Measurements from ENCODE around the gene EFNA4.

DNA sequence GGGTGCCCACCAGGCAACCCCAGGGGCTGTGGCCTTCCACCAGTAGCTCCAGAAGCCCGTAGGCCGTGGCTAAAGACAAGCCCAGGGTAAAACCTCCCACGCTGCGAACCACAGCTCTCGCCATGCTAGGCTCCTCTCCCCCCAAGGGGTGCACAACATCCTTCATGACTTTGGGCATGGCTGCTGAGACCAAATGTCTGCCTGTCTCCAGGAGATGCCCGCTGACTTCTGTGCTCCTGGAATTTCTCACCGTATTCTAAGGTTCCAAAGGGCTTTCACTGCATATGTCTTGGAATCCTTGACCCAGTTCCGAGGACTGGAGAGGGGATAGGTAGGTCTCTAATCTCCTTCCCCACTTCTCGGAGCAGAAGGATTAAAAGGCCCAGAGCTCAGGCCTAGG is 30.0 kb upstream of the EFNA4 start, which contains the start of the genes DCST1 and DCST2:
- TF ChIP-seq, protein P1, sequence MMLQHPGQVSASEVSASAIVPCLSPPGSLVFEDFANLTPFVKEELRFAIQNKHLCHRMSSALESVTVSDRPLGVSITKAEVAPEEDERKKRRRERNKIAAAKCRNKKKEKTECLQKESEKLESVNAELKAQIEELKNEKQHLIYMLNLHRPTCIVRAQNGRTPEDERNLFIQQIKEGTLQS (CRISPR knock-in tag; conservative IDR thresholded peaks at IDR 0.05), result no peak
- TF ChIP-seq, protein P2, sequence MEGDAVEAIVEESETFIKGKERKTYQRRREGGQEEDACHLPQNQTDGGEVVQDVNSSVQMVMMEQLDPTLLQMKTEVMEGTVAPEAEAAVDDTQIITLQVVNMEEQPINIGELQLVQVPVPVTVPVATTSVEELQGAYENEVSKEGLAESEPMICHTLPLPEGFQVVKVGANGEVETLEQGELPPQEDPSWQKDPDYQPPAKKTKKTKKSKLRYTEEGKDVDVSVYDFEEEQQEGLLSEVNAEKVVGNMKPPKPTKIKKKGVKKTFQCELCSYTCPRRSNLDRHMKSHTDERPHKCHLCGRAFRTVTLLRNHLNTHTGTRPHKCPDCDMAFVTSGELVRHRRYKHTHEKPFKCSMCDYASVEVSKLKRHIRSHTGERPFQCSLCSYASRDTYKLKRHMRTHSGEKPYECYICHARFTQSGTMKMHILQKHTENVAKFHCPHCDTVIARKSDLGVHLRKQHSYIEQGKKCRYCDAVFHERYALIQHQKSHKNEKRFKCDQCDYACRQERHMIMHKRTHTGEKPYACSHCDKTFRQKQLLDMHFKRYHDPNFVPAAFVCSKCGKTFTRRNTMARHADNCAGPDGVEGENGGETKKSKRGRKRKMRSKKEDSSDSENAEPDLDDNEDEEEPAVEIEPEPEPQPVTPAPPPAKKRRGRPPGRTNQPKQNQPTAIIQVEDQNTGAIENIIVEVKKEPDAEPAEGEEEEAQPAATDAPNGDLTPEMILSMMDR (IDR thresholded peaks at IDR 0.05), result no peak
- TF ChIP-seq SP1 (CRISPR knock-in tag; conservative IDR thresholded peaks at IDR 0.05) (no peak), ZNF138 (CRISPR knock-in tag; conservative IDR thresholded peaks at IDR 0.05) (no peak), ZBTB21 (CRISPR knock-in tag; IDR thresholded peaks at IDR 0.05; ENCODE audit: borderline replicate concordance) (no peak), TCF7 (CRISPR knock-in tag; IDR thresholded peaks at IDR 0.05; ENCODE audit: low read depth) (no peak)
- TF ChIP-seq, protein P3, sequence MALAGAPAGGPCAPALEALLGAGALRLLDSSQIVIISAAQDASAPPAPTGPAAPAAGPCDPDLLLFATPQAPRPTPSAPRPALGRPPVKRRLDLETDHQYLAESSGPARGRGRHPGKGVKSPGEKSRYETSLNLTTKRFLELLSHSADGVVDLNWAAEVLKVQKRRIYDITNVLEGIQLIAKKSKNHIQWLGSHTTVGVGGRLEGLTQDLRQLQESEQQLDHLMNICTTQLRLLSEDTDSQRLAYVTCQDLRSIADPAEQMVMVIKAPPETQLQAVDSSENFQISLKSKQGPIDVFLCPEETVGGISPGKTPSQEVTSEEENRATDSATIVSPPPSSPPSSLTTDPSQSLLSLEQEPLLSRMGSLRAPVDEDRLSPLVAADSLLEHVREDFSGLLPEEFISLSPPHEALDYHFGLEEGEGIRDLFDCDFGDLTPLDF (CRISPR knock-in tag; IDR thresholded peaks at IDR 0.05), result no peak
- TF ChIP-seq, protein P4, sequence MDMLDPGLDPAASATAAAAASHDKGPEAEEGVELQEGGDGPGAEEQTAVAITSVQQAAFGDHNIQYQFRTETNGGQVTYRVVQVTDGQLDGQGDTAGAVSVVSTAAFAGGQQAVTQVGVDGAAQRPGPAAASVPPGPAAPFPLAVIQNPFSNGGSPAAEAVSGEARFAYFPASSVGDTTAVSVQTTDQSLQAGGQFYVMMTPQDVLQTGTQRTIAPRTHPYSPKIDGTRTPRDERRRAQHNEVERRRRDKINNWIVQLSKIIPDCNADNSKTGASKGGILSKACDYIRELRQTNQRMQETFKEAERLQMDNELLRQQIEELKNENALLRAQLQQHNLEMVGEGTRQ (CRISPR knock-in tag; IDR thresholded peaks at IDR 0.05), result no peak
- TF ChIP-seq, protein P5, sequence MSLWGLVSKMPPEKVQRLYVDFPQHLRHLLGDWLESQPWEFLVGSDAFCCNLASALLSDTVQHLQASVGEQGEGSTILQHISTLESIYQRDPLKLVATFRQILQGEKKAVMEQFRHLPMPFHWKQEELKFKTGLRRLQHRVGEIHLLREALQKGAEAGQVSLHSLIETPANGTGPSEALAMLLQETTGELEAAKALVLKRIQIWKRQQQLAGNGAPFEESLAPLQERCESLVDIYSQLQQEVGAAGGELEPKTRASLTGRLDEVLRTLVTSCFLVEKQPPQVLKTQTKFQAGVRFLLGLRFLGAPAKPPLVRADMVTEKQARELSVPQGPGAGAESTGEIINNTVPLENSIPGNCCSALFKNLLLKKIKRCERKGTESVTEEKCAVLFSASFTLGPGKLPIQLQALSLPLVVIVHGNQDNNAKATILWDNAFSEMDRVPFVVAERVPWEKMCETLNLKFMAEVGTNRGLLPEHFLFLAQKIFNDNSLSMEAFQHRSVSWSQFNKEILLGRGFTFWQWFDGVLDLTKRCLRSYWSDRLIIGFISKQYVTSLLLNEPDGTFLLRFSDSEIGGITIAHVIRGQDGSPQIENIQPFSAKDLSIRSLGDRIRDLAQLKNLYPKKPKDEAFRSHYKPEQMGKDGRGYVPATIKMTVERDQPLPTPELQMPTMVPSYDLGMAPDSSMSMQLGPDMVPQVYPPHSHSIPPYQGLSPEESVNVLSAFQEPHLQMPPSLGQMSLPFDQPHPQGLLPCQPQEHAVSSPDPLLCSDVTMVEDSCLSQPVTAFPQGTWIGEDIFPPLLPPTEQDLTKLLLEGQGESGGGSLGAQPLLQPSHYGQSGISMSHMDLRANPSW (CRISPR knock-in tag; conservative IDR thresholded peaks at IDR 0.05; ENCODE audit: low read depth), result no peak
- TF ChIP-seq, protein P6, sequence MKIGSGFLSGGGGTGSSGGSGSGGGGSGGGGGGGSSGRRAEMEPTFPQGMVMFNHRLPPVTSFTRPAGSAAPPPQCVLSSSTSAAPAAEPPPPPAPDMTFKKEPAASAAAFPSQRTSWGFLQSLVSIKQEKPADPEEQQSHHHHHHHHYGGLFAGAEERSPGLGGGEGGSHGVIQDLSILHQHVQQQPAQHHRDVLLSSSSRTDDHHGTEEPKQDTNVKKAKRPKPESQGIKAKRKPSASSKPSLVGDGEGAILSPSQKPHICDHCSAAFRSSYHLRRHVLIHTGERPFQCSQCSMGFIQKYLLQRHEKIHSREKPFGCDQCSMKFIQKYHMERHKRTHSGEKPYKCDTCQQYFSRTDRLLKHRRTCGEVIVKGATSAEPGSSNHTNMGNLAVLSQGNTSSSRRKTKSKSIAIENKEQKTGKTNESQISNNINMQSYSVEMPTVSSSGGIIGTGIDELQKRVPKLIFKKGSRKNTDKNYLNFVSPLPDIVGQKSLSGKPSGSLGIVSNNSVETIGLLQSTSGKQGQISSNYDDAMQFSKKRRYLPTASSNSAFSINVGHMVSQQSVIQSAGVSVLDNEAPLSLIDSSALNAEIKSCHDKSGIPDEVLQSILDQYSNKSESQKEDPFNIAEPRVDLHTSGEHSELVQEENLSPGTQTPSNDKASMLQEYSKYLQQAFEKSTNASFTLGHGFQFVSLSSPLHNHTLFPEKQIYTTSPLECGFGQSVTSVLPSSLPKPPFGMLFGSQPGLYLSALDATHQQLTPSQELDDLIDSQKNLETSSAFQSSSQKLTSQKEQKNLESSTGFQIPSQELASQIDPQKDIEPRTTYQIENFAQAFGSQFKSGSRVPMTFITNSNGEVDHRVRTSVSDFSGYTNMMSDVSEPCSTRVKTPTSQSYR (CRISPR knock-in tag; IDR thresholded peaks at IDR 0.05), result no peak
- TF ChIP-seq, protein P7, sequence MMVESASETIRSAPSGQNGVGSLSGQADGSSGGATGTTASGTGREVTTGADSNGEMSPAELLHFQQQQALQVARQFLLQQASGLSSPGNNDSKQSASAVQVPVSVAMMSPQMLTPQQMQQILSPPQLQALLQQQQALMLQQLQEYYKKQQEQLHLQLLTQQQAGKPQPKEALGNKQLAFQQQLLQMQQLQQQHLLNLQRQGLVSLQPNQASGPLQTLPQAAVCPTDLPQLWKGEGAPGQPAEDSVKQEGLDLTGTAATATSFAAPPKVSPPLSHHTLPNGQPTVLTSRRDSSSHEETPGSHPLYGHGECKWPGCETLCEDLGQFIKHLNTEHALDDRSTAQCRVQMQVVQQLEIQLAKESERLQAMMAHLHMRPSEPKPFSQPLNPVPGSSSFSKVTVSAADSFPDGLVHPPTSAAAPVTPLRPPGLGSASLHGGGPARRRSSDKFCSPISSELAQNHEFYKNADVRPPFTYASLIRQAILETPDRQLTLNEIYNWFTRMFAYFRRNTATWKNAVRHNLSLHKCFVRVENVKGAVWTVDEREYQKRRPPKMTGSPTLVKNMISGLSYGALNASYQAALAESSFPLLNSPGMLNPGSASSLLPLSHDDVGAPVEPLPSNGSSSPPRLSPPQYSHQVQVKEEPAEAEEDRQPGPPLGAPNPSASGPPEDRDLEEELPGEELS (CRISPR knock-in tag; IDR thresholded peaks at IDR 0.05), result no peak
- TF ChIP-seq, protein P8, sequence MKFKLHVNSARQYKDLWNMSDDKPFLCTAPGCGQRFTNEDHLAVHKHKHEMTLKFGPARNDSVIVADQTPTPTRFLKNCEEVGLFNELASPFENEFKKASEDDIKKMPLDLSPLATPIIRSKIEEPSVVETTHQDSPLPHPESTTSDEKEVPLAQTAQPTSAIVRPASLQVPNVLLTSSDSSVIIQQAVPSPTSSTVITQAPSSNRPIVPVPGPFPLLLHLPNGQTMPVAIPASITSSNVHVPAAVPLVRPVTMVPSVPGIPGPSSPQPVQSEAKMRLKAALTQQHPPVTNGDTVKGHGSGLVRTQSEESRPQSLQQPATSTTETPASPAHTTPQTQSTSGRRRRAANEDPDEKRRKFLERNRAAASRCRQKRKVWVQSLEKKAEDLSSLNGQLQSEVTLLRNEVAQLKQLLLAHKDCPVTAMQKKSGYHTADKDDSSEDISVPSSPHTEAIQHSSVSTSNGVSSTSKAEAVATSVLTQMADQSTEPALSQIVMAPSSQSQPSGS (CRISPR knock-in tag; IDR thresholded peaks at IDR 0.05; ENCODE audit: borderline replicate concordance, low read depth), result no peak
- TF ChIP-seq, protein P9, sequence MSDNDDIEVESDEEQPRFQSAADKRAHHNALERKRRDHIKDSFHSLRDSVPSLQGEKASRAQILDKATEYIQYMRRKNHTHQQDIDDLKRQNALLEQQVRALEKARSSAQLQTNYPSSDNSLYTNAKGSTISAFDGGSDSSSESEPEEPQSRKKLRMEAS (CRISPR knock-in tag; IDR thresholded peaks at IDR 0.05), result no peak
- TF ChIP-seq, protein P10, sequence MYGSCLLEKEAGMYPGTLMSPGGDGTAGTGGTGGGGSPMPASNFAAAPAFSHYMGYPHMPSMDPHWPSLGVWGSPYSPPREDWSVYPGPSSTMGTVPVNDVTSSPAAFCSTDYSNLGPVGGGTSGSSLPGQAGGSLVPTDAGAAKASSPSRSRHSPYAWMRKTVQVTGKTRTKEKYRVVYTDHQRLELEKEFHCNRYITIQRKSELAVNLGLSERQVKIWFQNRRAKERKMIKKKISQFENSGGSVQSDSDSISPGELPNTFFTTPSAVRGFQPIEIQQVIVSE (CRISPR knock-in tag; IDR thresholded peaks at IDR 0.05; ENCODE audit: borderline replicate concordance), result no peak

Data from WTC11 (cell line).